KG1 (cell line): Measurements from ENCODE around the gene SAFB2.

Source experiments
- DNase-seq: peaks from one replicate; lab custom pipeline; 2025; lab: John Stamatoyannopoulos, UW

SAFB2 gene

GRCh38 chr19:5579697-5580096 is 42.9 kb downstream of the SAFB2 start:
- no peak for DNase-seq

GRCh38 chr19:5579286-5579685 is 43.3 kb downstream of the SAFB2 start:
- no peak for DNase-seq

- peak; percentile 8 for DNase-seq
Measured at GRCh38 chr19:5578097-5578846, 44.3 kb downstream of the SAFB2 start.

- DNase-seq: no peak
Measured at GRCh38 chr19:5575590-5575989, 47.0 kb downstream of the SAFB2 start.

- no peak for DNase-seq
Measured at GRCh38 chr19:5572556-5573286, 49.9 kb downstream of the SAFB2 start.

- DNase-seq: no peak
Measured at GRCh38 chr19:5571777-5572176, 50.8 kb downstream of the SAFB2 start.

GRCh38 chr19:5567970-5568407 is 54.6 kb downstream of the SAFB2 start:
- no peak for DNase-seq

GRCh38 chr19:5567360-5567969 is 55.1 kb downstream of the SAFB2 start, which contains the start of gene TINCR:
TSS of gene TINCR (minus strand) at chr19:5567953.
- no peak for DNase-seq

GRCh38 chr19:5564930-5565329 is 57.6 kb downstream of the SAFB2 start:
- DNase-seq: no peak

GRCh38 chr19:5563935-5564612 is 58.5 kb downstream of the SAFB2 start:
- no peak for DNase-seq

GRCh38 chr19:5563008-5563431 is 59.6 kb downstream of the SAFB2 start:
- DNase-seq: no peak

GRCh38 chr19:5562280-5562679 is 60.3 kb downstream of the SAFB2 start:
- DNase-seq: no peak

GRCh38 chr19:5561559-5561958 is 61.0 kb downstream of the SAFB2 start:
- no peak for DNase-seq

GRCh38 chr19:5560156-5560555 is 62.4 kb downstream of the SAFB2 start:
- no peak for DNase-seq

GRCh38 chr19:5559804-5560133 is 62.8 kb downstream of the SAFB2 start:
- no peak for DNase-seq

- DNase-seq: no peak
Measured at GRCh38 chr19:5558101-5558621, 64.4 kb downstream of the SAFB2 start.

GRCh38 chr19:5557691-5558090 is 64.9 kb downstream of the SAFB2 start:
- no peak for DNase-seq

GRCh38 chr19:5554828-5555227 is 67.7 kb downstream of the SAFB2 start:
- no peak for DNase-seq

GRCh38 chr19:5553892-5554291 is 68.7 kb downstream of the SAFB2 start:
- DNase-seq: no peak

- no peak for DNase-seq
Measured at GRCh38 chr19:5547881-5548280, 74.7 kb downstream of the SAFB2 start.

GRCh38 chr19:5545984-5546383 is 76.6 kb downstream of the SAFB2 start:
- no peak for DNase-seq

- no peak for DNase-seq
Measured at GRCh38 chr19:5545051-5545450, 77.5 kb downstream of the SAFB2 start.
